GM11168 (cell line): ENCODE results near the gene GATAD2A.

Experiments used
- in situ Hi-C: fragments of 300-500 bp; cut with MboI; formaldehyde crosslinking; loops from one replicate; pipeline ENCODE4 v1.12.0; 2022; ENCODE audit warnings: low sequenced_read_pairs; ENCODE audit not compliant: unreplicated experiment

GATAD2A gene

DNA sequence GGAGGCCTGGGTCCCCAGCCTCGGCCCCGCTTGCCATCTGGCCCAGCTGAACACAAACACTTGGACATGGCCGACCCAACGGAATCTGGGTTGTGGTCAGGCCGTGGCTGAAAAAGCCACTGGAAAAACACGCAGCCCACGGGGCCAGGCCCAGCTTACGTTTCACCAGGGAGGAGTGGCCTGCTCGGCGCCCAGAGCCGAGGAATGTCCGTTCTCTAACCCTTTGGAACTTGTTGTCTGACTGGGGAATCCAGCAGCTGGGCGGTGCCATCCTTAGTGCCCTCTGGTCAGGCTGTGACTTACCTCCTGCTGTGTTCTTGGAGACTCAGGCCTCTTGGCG lies 146.3 kb downstream of the GATAD2A start:
- in situ Hi-C loops, result no loop called here

DNA sequence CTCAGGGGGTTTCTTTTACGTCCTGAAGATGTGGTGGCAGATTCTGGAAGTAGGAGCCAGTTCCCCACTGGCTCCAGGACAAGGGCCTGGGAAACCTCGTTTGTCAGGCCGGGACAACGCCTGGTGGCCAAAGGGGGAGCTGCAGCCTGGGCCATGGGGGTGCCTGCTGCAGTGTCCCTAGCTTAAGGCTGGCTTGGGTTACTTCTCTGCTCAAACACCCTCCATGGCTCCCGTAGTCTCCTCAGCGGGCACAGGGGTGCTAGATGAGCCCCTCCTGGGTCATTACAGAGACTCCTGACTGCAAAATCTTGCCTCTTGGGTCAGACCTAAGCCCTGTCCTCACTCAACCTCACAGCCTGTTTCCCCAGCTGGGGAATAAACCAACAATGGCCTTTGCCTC lies 147.3 kb downstream of the GATAD2A start:
- in situ Hi-C loops, result no loop called here

- in situ Hi-C loops, result no loop called here
Measured at GRCh38 chr19:19553670-19554069, 148.2 kb downstream of the GATAD2A start.

- in situ Hi-C loops, result no loop called here
Measured at GRCh38 chr19:19554074-19555023, 148.9 kb downstream of the GATAD2A start.

DNA sequence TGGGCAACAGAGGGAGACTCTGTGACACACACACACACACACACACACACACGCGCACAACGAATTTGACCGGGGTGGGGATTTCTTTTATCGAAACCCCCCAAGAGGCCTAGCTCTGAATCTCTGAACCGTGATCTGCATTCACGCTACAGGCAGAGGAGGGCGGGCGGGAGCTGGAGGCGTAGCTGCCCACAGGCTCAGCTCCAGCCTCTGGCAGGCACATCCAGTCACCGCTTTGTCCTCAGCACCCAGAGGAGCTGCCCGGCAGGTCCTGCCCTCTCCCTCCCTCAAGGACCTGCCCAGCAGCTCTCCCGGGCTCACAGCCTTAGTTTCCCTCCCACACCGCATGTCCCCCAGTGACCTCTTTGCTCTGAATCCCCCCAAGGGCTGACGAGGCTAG lies 152.6 kb downstream of the GATAD2A start:
- in situ Hi-C loops, result no loop called here
